HG02885 (cell line): Measurements from ENCODE around the gene FAM83C.

Source experiments
- ATAC-seq: cut with Tn5 transposase; IDR thresholded peaks from one replicate; pipeline ENCODE4 v1.9.1; 2021; ENCODE audit warnings: mild to moderate bottlenecking; ENCODE audit not compliant: unreplicated experiment, poor library complexity

The FAM83C gene

GRCh38 chr20:35285806-35286076 is 6.5 kb downstream of the FAM83C start:
- no peak for ATAC-seq

GRCh38 chr20:35284992-35285805 is 7.0 kb downstream of the FAM83C start:
- ATAC-seq = no peak

GRCh38 chr20:35284267-35284991 is 7.8 kb downstream of the FAM83C start, which contains the start of gene EIF6:
Gene EIF6, minus strand, starts transcription at chr20:35284772. Its CDS starts 285 bp downstream, at chr20:35284487.
- peak; percentile 88 for ATAC-seq

GRCh38 chr20:35283441-35284266 is 8.6 kb downstream of the FAM83C start:
- ATAC-seq = no peak

- no peak for ATAC-seq
These were observed 10.6 kb downstream of the FAM83C start for GRCh38 chr20:35281506-35282101.

- ATAC-seq = no peak
These were observed 11.7 kb downstream of the FAM83C start for GRCh38 chr20:35280523-35280922.

- ATAC-seq = no peak
These were observed 12.6 kb downstream of the FAM83C start for GRCh38 chr20:35279533-35280174.

GRCh38 chr20:35279040-35279439 is 13.2 kb downstream of the FAM83C start:
- ATAC-seq = no peak

GRCh38 chr20:35277531-35278395 is 14.5 kb downstream of the FAM83C start, which contains the start of gene MMP24OS:
Gene MMP24OS, minus strand, starts transcription at chr20:35278122. Its CDS starts 193 bp downstream, at chr20:35277929.
- ATAC-seq = peak; percentile 84

GRCh38 chr20:35277127-35277526 is 15.1 kb downstream of the FAM83C start:
- no peak for ATAC-seq

- ATAC-seq = no peak
These were observed 15.8 kb downstream of the FAM83C start for GRCh38 chr20:35276408-35276807.

- ATAC-seq = no peak
These were observed 16.4 kb downstream of the FAM83C start for GRCh38 chr20:35275741-35276251.

DNA sequence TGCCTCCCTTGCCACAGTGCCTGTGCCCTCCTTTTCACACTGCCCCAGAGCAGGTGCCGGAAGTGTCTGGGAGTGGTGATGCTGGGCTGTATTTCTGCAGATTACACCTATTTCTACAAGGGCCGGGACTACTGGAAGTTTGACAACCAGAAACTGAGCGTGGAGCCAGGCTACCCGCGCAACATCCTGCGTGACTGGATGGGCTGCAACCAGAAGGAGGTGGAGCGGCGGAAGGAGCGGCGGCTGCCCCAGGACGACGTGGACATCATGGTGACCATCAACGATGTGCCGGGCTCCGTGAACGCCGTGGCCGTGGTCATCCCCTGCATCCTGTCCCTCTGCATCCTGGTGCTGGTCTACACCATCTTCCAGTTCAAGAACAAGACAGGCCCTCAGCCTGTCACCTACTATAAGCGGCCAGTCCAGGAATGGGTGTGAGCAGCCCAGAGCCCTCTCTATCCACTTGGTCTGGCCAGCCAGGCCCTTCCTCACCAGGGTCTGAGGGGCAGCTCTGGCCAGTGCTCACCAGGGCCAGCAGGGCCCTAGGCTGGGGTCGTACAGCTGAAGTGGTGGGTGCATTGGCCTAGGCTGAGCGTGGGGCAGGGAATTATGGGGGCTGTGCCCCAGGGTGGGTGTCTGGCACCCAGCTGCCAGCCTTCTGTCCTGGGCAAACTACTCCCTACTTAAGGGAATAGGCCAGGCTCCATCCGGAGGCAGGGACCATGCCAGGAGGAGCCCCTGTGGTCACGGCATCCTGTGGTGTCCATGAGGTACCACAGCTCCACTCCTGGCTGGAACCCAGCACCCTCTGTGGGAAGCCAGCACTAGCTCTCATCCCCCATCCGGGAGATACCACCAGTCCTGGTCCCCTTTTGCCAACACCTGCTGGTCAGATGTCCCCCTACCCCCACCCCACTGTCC is 17.8 kb downstream of the FAM83C start:
- ATAC-seq = no peak

- ATAC-seq = no peak
These were observed 18.6 kb downstream of the FAM83C start for GRCh38 chr20:35273449-35274171.

- ATAC-seq = no peak
These were observed 20.3 kb downstream of the FAM83C start for GRCh38 chr20:35271904-35272303.

DNA sequence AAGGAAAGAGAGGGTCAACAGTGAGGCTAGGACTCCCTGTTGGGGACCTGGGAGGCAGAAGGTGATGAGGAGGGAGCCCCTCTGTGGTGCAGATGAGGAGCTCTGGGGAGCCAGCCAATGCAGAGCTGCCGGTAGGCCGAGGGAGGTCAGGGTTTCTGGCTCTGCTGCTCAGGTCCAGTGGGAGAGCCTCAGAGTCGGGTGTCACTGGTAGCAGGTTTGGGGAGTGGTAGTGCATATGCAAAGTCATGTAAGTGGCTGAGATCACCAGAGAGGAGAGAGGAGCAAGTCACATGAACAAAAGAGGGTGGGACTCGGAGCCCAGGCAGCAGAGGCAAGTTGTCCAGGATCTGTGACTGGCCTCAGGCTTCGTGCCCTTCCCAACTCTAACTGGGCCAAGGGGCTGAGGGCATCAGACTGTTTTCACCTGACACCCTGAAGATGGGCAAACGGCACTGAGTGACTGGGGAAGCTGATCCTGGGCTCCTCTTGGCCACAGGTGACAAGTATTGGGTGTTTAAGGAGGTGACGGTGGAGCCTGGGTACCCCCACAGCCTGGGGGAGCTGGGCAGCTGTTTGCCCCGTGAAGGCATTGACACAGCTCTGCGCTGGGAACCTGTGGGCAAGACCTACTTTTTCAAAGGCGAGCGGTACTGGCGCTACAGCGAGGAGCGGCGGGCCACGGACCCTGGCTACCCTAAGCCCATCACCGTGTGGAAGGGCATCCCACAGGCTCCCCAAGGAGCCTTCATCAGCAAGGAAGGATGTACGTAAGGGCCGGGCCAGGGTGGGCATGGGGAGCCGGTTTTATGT is 20.9 kb downstream of the FAM83C start:
- no peak for ATAC-seq
